Skeletal muscle cell (primary cell): ENCODE measurements around the gene H3-3A.

Source experiments
- DNase-seq: peaks from one replicate; pipeline ENCODE4 v3.0.0-alpha.2; 2010; ENCODE audit warnings: low read depth
- H3K4me3 ChIP-seq: 2 replicates; pipeline ENCODE4 v1.5.1; 2011; ENCODE audit warnings: low read depth, mild to moderate bottlenecking, control low read depth, low read length, moderate library complexity

H3-3A gene

GRCh38 chr1:226050133-226050532, 12.4 kb upstream of the H3-3A start:
- H3K4me3 ChIP-seq = no peak overlapping the region
- no peak for DNase-seq

- no peak for DNase-seq
- H3K4me3 ChIP-seq = no peak overlapping the region
Measured at GRCh38 chr1:226051365-226051764, 11.2 kb upstream of the H3-3A start.

GRCh38 chr1:226052061-226052460, 10.5 kb upstream of the H3-3A start:
- H3K4me3 ChIP-seq = no peak overlapping the region

GRCh38 chr1:226054519-226055327, 7.8 kb upstream of the H3-3A start:
- no peak overlapping the region for H3K4me3 ChIP-seq
- DNase-seq = no peak

More at GRCh38 chr1:226052061-226052460, 10.5 kb upstream of the H3-3A start:
- DNase-seq = no peak

GRCh38 chr1:226059709-226060108, 2.8 kb upstream of the H3-3A start:
- H3K4me3 ChIP-seq = no peak overlapping the region
- DNase-seq = no peak

GRCh38 chr1:226060427-226060826, 2.1 kb upstream of the H3-3A start:
- no peak overlapping the region for H3K4me3 ChIP-seq
- DNase-seq = no peak

- no peak for DNase-seq
- peak overlapping the region; percentile 68 for H3K4me3 ChIP-seq
Measured at GRCh38 chr1:226061068-226061840, 1.3 kb upstream of the H3-3A start.

- DNase-seq = no peak
- peak overlapping the region; percentile 68 for H3K4me3 ChIP-seq
Measured at GRCh38 chr1:226061841-226062557, 517 bp upstream of the H3-3A start.

- H3K4me3 ChIP-seq = peak overlapping the region; percentile 90
- DNase-seq = no peak
Measured at GRCh38 chr1:226063224-226063976, 884 bp downstream of the H3-3A start.

- peak overlapping the region; percentile 90 for H3K4me3 ChIP-seq
- no peak for DNase-seq
Measured at GRCh38 chr1:226063977-226064815, 1.7 kb downstream of the H3-3A start.

- no peak for DNase-seq
Measured at GRCh38 chr1:226064816-226065248, 2.3 kb downstream of the H3-3A start.

GRCh38 chr1:226066415-226067078, 4.0 kb downstream of the H3-3A start:
- no peak overlapping the region for H3K4me3 ChIP-seq

More at GRCh38 chr1:226064816-226065248, 2.3 kb downstream of the H3-3A start:
- H3K4me3 ChIP-seq = peak overlapping the region; percentile 90

GRCh38 chr1:226069811-226070489, 7.4 kb downstream of the H3-3A start:
- no peak for DNase-seq
- no peak overlapping the region for H3K4me3 ChIP-seq

More at GRCh38 chr1:226066415-226067078, 4.0 kb downstream of the H3-3A start:
- DNase-seq = no peak

GRCh38 chr1:226072347-226072746, 9.8 kb downstream of the H3-3A start:
- no peak for DNase-seq
- no peak overlapping the region for H3K4me3 ChIP-seq

GRCh38 chr1:226073184-226073950, 10.9 kb downstream of the H3-3A start:
- no peak overlapping the region for H3K4me3 ChIP-seq
- DNase-seq = no peak

- DNase-seq = no peak
- H3K4me3 ChIP-seq = no peak overlapping the region
Measured at GRCh38 chr1:226074046-226074445, 11.5 kb downstream of the H3-3A start.

- no peak for DNase-seq
- H3K4me3 ChIP-seq = no peak overlapping the region
Measured at GRCh38 chr1:226076378-226076777, 13.9 kb downstream of the H3-3A start.
